Vagina (tissue), 2 donors: ENCODE data around the gene LRIT1.

Source experiments
- POLR2A ChIP-seq, 2 donors: fragments of 450-650 bp; IDR thresholded peaks; one replicate each; pipeline ENCODE4 v1.6.1; 2017; ENCODE audit warnings: antibody characterized with exemption in 2 of 2, mild to moderate bottlenecking in 2 of 2, moderate library complexity in 2 of 2
- TF ChIP-seq, protein P1 (sequence below), 3 experiments: fragments of 450-650 bp in 2 of 3; fragments of 200-600 bp in 1 of 3; sonication (generic) in 1 of 3; IDR thresholded peaks; one replicate each; pipeline ENCODE4 v1.5.1; 2017 to 2019; ENCODE audit warnings: antibody characterized with exemption in 3 of 3, mild to moderate bottlenecking in 2 of 3, moderate library complexity in 2 of 3

DNA sequence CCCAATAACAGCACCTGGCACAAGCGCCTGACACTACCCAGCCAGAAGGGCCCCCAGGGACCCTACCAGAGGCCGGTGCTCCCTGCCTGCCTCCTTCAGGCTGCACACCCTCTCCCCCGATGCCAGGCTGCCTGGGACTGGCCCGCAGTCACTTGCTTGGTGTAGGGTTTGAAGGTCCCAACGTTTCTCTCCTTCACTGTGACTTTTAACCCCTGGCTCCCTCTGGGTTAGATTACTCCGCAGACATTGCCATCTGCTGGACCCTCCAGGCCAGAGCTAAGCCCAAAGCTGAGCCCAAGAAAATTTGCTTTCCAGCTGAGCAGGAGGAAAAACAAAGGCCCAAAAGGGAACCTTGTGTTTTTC lies 40.1 kb downstream of the LRIT1 start:
- no peak for TF ChIP-seq POLR2A (IDR thresholded peaks at IDR 0.05)
- TF ChIP-seq, protein P1, sequence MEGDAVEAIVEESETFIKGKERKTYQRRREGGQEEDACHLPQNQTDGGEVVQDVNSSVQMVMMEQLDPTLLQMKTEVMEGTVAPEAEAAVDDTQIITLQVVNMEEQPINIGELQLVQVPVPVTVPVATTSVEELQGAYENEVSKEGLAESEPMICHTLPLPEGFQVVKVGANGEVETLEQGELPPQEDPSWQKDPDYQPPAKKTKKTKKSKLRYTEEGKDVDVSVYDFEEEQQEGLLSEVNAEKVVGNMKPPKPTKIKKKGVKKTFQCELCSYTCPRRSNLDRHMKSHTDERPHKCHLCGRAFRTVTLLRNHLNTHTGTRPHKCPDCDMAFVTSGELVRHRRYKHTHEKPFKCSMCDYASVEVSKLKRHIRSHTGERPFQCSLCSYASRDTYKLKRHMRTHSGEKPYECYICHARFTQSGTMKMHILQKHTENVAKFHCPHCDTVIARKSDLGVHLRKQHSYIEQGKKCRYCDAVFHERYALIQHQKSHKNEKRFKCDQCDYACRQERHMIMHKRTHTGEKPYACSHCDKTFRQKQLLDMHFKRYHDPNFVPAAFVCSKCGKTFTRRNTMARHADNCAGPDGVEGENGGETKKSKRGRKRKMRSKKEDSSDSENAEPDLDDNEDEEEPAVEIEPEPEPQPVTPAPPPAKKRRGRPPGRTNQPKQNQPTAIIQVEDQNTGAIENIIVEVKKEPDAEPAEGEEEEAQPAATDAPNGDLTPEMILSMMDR (IDR thresholded peaks at IDR 0.05) = no peak
